Fibroblast of lung (primary cell): ENCODE measurements around the gene BRCC3. TPM values are rescaled to one million over a fixed set of nuclear protein-coding genes. Genes with fewer than 3 reads are reported as not detected.

Experiments
- DNase-seq, 2 donors: peaks; one replicate each; pipeline versions ENCODE4 v3.0.0 to v3.0.0-alpha.2; 2010; ENCODE audit warnings: low read depth in 2 of 2
- H2AFZ ChIP-seq: 2 replicates; pipeline ENCODE4 v1.5.1; 2012; ENCODE audit warnings: low read length, control low read depth, inconsistent platforms
- H3K27ac ChIP-seq: 2 replicates; pipeline ENCODE4 v1.5.1; 2011; ENCODE audit warnings: low read length, control low read depth; ENCODE audit not compliant: insufficient read depth
- H3K27me3 ChIP-seq: 2 replicates; pipeline ENCODE4 v1.5.1; 2011; ENCODE audit warnings: mild to moderate bottlenecking, low read length; ENCODE audit not compliant: control insufficient read depth, insufficient read depth
- H3K36me3 ChIP-seq: 2 replicates; pipeline ENCODE4 v1.5.1; 2011; ENCODE audit warnings: low read length; ENCODE audit not compliant: control insufficient read depth, insufficient read depth
- H3K4me1 ChIP-seq: 2 replicates; pipeline ENCODE4 v1.5.1; 2011; ENCODE audit warnings: low read length; ENCODE audit not compliant: control insufficient read depth, insufficient read depth; ENCODE audit errors: extremely low read depth
- H3K4me2 ChIP-seq: 2 replicates; pipeline ENCODE4 v1.5.1; 2011; ENCODE audit warnings: low read length, control low read depth; ENCODE audit not compliant: insufficient read depth; ENCODE audit errors: extremely low read depth
- H3K4me3 ChIP-seq, 4 experiments: fragments of 200-600 bp in 1 of 4; sonication (generic) in 1 of 4; replicated peaks in 1 of 4; 2 replicates each; pipeline ENCODE4 v1.5.1; 2011 to 2016; ENCODE audit warnings: low read length in 4 of 4, low read depth in 3 of 4, mild to moderate bottlenecking in 3 of 4, control low read depth in 2 of 4, inconsistent platforms in 1 of 4, mixed read lengths in 1 of 4; ENCODE audit not compliant: insufficient read depth in 1 of 4; ENCODE audit errors: control extremely low read depth in 1 of 4
- H3K79me2 ChIP-seq: 2 replicates; pipeline ENCODE4 v1.5.1; 2012; ENCODE audit warnings: mild to moderate bottlenecking, low read length, inconsistent platforms; ENCODE audit not compliant: control insufficient read depth, insufficient read depth
- H3K9ac ChIP-seq: 2 replicates; pipeline ENCODE4 v1.5.1; 2011; ENCODE audit warnings: mild to moderate bottlenecking, low read length, control low read depth; ENCODE audit not compliant: insufficient read depth
- H3K9me3 ChIP-seq: 2 replicates; pipeline ENCODE4 v1.5.1; 2012; ENCODE audit warnings: low read depth, low read length; ENCODE audit not compliant: control insufficient read depth, insufficient read depth
- H4K20me1 ChIP-seq: 2 replicates; pipeline ENCODE4 v1.5.1; 2011; ENCODE audit warnings: low read length; ENCODE audit not compliant: control insufficient read depth, insufficient read depth; ENCODE audit errors: extremely low read depth
- CTCF ChIP-seq, 2 donors: IDR thresholded peaks in 1 of 2; conservative IDR thresholded peaks in 1 of 2; 1 replicate in 1 of 2; 2 replicates in 1 of 2; pipeline ENCODE4 v1.5.1; 2011 to 2012; ENCODE audit warnings: low read length in 2 of 2, control low read depth in 1 of 2, inconsistent platforms in 1 of 2, low read depth in 1 of 2, mild to moderate bottlenecking in 1 of 2
- EZH2 ChIP-seq: IDR thresholded peaks from 2 replicates; pipeline ENCODE4 v1.5.1; 2012; ENCODE audit warnings: low read length, control low read depth, mild to moderate bottlenecking; ENCODE audit errors: missing control alignments
- polyA plus RNA-seq, 2 donors: library from polyadenylated mRNA; depleted of rRNA in 1 of 2; stranded (reverse) in 1 of 2; unstranded in 1 of 2; fragments of >200 nt; gene quantifications; 2 replicates each; pipeline ENCODE4 v1.2.1, GENCODE V29; 2011 to 2012; ENCODE audit warnings: missing spikeins in 1 of 2
- total RNA-seq: library from RNA; depleted of rRNA; stranded (reverse); fragments of >200 nt; gene quantifications from 2 replicates; pipeline ENCODE4 v1.2.1, GENCODE V29; 2014

Gene BRCC3
- total and polyA plus RNA-seq, 2 donors (not counting 1 experiment from before 2014, with no cell fraction given): 12.1 to 22.0 TPM

GRCh38 chrX:155056877-155057792 is 14.2 kb upstream of the BRCC3 start:
- Histone ChIP-seq H3K4me1 (peaks cover 2% of the 10 kb centered on the region), H3K4me3 (peak overlapping the region in 2 of 4 experiments; percentile 20 to 26), H3K27me3 (no peaks in the 10 kb centered on the region), H3K4me2 (no peak overlapping the region), H3K9ac (no peak overlapping the region), H3K27ac (no peak overlapping the region), H3K36me3 (no peaks in the 10 kb centered on the region), H3K79me2 (no peaks in the 10 kb centered on the region), H3K9me3 (no peaks in the 10 kb centered on the region), H2AFZ (peak overlapping the region; percentile 35), H4K20me1 (no peaks in the 10 kb centered on the region)
- TF ChIP-seq CTCF (conservative IDR thresholded peaks at IDR 0.05 in 1 of 2, IDR thresholded peaks at IDR 0.05 in 1 of 2; ENCODE audit: low read depth in 1 of 2, low read length in 2 of 2): peak; percentile 52 to 71
- TF ChIP-seq EZH2: no peak
- peak; percentile 63 to 76 for DNase-seq

GRCh38 chrX:155061760-155062159 is 9.5 kb upstream of the BRCC3 start:
- Histone ChIP-seq H3K79me2 (no peaks in the 10 kb centered on the region), H3K36me3 (no peaks in the 10 kb centered on the region), H3K9ac (no peak overlapping the region), H3K4me1 (peaks cover 9% of the 10 kb centered on the region), H3K9me3 (no peaks in the 10 kb centered on the region), H2AFZ (no peak overlapping the region), H4K20me1 (no peaks in the 10 kb centered on the region), H3K4me3 (no peak overlapping the region), H3K27ac (no peak overlapping the region), H3K4me2 (no peak overlapping the region), H3K27me3 (no peaks in the 10 kb centered on the region)
- DNase-seq: no peak
- no peak for TF ChIP-seq CTCF (conservative IDR thresholded peaks at IDR 0.05 in 1 of 2, IDR thresholded peaks at IDR 0.05 in 1 of 2; ENCODE audit: low read depth in 1 of 2, low read length in 2 of 2)
- TF ChIP-seq EZH2: no peak

DNA sequence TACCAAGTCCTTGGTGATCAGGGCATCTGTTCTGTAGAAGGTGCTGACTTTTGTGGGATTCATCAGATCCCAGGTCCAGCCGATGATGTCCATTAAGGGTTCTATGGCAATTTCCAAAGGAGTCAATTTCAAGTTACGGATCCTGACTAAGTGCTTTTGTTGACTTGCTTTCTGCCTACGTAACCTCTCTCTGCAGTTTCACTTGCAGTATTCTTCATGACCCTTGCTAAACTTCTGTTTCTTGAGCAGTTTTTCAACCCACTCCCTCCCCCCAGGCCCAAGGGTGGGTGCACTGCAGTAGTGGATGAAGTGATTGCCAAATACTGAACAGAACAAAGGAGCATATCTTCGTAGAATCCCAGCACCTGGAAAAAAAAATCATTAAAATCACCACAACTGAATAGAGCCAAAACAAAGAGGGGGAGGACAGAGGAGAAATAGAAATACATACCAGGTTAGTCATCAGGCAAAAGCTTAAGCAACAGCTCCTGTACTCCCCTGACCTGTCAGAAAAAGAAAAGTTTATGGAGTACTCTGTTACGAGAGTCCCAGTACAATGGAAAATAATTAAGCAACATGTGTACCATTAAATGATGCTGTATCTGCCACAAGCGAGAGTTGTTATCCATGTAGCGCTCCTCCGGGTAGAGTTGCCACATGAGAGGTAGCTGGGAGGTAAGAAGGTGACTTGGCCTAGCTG is 6.1 kb upstream of the BRCC3 start:
- no peak overlapping the region for H2AFZ ChIP-seq
- no peak overlapping the region for H3K4me3 ChIP-seq
- H3K9me3 ChIP-seq: no peaks in the 10 kb centered on the region
- peaks cover 7% of the 10 kb centered on the region for H3K4me1 ChIP-seq
- H4K20me1 ChIP-seq: no peaks in the 10 kb centered on the region
- no peaks in the 10 kb centered on the region for H3K27me3 ChIP-seq
- no peaks in the 10 kb centered on the region for H3K36me3 ChIP-seq
- TF ChIP-seq EZH2 (no peak), CTCF (conservative IDR thresholded peaks at IDR 0.05 in 1 of 2, IDR thresholded peaks at IDR 0.05 in 1 of 2; ENCODE audit: low read depth in 1 of 2, low read length in 2 of 2) (no peak)
- H3K9ac ChIP-seq: no peak overlapping the region
- peaks cover 7% of the 10 kb centered on the region for H3K79me2 ChIP-seq
- DNase-seq: peak; percentile 36 to 71
- H3K4me2 ChIP-seq: no peak overlapping the region
- no peak overlapping the region for H3K27ac ChIP-seq
